Eye (tissue), 1 donor: ENCODE data around the gene CDCA7.
"Not testable (repeated sequence)": the region's sequence is repeated elsewhere in the genome, so short reads cannot be mapped to it uniquely, and the experiment has no call there.

ENCODE experiments used
- DNase-seq: peaks from one replicate; pipeline ENCODE4 v3.0.0-alpha.2; 2015

CDCA7 gene

DNA sequence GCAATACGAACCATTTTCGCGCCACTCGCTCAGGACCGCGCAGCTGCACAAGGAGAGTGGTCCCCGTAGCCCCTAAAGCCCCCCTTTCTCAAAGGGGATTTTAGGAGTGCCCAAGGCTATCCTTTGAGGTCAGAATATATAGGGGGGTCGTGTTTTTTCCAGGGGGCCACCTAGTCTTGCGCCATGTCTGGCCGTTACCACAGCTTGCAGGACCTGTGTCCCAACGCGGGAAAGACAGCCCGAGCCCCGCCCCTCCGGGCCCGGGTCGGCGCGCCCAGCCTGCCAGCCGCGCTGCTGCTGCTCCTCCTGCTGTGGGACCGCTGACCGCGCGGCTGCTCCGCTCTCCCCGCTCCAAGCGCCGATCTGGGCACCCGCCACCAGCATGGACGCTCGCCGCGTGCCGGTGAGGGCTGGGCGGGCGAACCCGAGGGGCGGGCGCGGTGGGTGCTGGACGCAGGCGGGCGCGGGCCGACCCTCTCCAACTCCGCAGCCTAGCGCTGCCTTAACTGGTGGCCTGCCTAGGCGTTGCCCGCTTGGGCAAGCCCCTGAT, at the start of gene CDCA7:
Gene CDCA7, plus strand, starts transcription at position 291 of the 550 bp plus-strand sequence. Its CDS starts 92 bp downstream, at position 383.
- DNase-seq, result peak; percentile 93

DNA sequence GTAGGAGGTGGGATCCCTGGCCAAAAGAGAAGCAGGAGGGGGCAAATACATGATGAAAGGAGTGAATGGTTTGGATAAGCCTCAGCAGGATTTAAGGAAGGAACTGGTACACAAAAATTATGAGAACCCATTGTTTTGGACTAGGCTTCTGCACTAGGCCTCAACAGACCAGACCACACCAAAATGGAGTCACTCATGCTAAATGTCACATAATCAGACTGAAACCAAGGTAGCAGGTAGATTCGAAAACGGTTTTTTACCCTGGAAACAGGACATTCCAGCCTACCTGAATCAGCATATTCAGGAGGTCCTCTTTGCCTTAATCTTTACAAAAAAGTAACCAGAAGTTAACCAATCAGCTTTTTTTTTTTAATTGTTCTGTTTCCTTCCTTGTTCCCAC, 49.4 kb upstream of the CDCA7 start:
- DNase-seq, result no peak

DNA sequence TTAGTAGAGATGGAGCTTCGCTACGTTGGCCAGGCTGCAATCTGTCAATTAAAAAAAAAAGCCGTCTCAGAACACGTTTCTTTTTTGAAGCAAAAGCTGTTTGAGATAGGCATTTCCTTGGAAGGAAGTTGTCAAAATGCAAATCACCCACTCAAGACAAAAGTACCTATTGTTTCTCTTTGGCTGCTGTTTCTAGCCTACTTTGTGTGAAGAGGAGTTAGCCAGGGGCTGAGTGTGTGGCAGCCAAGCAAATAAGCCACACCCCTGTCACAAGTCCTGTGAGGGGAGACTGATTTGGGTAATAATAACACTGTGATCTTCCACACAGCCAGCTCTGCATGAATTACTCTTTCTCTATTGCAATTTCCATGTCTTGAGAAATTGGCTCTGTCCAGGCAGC, 47.4 kb upstream of the CDCA7 start:
- no peak for DNase-seq

DNA sequence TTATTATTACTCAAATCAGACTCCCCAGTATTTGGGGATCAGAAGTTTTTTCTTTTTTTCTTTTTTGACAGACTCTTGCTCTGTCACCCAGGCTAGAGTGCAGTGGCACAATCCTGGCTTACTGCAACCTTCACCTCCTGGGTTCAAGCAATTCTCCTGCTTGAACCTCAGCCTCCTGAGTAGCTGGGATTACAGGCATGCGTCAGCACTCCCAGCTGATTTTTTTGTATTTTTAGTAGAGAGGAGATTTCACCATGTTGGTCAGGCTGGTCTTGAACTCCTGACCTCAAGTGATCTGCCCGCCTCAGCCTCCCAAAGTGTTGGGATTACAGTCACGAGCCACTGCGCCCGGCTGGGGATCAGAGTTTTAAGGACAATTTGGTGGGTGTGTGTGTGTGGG, 45.3 kb upstream of the CDCA7 start:
- DNase-seq, result not testable (repeated sequence)

DNA sequence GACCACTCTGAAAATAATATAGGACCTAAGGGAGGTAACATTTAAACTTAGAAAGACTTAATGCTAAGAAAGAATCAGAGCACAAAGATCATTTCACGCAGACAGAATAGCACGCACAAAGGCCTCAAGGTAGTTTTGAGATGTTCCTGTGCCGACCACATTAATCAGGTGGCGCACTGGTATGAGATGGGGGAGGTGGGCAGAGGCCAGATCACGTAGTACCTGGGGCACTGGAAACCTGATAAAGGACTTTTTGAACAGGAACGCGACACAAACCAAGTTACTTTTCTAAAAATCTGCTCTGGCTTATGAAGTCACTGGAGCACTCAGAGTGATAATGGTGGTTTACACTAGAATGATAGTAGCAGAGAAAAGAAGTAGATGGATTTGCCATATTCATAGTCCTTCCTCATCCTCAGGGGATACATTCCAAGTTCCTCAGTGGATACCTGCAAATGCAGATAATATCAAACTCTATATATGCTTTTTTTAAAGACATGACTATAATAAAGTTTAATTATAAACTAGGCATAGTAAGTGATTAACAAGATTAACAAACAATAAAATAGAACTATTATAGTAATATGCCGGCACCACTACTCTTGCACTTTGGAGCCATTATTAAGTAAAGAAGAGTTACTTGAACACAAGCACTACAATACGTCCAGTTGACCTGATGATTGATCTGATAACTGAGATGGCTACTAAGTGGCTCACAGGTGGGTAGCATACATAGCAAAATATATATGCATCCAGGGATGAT, 42.6 kb upstream of the CDCA7 start:
- DNase-seq, result no peak

DNA sequence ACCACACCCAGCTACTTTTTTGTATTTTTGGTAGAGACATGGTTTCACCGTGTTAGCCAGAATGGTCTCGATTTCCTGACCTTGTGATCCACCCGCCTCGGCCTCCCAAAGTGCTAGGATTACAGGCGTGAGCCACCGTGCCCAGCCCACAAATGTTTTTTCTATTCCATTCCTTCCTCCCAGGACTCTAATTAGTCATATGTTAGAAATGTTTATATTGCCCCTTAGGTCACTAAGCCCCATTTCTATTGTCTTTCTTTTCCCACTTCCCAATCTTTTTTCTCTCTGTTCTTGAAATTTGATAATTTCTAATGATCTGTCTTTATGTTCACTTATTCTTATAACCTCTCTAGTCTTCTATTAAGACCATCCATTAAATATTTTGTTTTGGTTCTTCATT, 31.3 kb upstream of the CDCA7 start:
- DNase-seq, result no peak

DNA sequence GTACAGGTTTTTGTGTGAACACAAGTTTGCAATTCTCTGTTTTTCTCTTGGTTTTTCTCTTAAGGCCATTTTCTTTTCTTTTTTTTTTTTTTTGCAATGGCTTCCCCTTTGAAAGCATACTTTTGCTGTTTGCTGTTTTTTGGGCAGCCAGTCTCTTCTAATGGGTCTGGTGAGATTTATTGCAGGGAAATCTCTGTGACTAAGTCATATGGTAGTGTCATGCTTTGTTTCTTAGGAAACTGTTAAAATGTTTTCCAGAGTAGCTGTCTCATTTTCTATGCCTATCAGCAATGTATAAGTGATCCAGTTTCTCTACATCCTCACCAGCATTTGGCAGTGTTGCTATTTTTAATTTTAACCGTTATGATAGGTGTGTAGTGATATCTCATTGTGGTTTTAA, 27.9 kb upstream of the CDCA7 start:
- no peak for DNase-seq

DNA sequence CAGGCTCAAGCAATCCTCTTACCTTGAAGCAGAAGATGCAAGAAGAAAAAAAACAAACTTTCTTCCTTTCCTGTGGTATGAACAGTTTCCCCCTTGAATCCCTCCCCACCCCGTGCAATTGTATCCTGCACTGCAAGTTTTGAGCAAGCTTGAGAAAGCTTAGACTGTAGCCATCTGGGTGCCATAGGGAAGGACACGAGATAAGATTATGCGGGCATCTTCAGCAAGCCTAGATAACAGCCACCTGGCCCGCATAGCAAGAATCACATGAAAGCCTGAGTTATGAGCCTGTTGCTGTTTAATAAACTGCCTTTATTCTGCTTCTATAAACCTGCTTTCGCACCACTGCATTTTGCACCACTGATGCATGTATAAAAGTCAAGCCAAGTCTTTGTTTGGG, 27.3 kb upstream of the CDCA7 start:
- DNase-seq, result no peak

DNA sequence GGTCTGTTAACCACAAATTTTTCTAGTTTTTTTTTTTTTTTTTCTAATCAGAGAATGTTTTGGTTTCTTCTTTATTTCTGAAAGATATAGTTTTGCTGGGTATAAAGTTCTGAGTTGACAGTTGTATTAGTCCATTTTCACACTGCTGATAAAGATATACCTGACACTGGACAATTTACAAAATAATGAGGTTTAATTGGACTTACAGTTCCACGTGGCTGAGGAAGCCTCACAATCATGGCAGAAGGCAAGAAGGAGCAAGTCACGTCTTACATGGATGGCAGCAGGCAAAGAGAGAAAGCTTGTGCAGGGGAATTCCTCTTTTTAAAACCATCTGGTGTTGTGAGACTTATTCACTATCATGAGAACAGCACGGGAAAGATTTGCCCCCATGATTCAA, 21.7 kb upstream of the CDCA7 start:
- DNase-seq, result not testable (repeated sequence)

DNA sequence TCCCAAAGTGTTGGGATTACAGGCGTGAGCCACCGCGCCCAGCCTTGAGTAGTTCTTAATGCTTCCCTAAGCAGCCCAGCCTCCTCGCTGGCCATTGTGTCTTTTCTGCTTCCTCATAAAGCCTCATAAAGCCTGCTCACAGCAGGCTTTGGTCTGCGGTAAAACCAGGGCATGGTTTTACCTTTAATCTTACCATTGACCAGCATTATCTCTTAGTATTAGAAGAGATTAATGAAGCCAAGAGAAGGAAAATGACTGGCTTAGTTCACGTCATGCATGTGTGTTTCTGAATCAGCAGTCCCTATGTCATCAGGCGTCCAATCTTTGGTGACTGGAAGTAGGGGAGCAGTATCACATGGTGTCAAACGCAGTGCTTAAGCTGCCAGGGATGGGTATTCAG, 14.9 kb upstream of the CDCA7 start:
- no peak for DNase-seq

DNA sequence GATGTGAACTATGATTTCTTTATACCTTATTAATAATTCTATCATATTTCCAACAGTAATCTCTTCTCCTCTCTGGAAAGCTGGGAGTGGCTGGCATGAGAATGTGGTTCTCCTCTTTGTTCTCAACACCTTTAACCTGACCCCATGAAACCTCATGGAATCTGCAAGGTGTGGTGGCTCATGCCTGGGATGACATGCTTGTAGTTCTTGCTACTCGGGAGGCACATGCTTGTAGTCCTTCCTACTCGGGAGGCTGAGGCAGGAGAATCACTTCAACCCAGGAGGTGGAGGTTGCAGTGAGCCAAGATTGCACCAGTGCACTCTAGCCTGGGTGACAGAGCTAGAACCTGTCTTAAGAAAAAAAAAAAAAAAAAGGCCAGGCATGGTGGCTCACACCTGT, 10.8 kb upstream of the CDCA7 start:
- DNase-seq, result no peak

DNA sequence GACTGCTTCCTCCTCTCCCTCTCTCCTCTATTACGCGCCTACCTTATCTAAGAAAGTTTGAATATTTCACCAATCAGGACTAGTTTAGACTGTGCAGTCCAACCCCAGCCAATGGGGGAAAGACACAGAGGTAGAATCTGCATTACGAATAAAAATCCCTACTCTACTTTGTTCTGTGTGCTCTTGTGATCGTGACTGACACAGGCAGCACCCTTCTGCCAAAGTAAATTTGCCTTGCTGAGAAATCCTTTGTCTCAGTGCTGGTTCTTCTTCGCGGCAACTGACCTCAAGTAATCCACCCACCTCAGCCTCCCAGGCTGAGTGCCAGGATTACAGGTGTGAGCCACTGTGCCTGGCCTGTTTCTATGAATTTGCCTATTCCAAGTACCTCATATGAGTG, 8.6 kb upstream of the CDCA7 start:
- DNase-seq, result no peak

DNA sequence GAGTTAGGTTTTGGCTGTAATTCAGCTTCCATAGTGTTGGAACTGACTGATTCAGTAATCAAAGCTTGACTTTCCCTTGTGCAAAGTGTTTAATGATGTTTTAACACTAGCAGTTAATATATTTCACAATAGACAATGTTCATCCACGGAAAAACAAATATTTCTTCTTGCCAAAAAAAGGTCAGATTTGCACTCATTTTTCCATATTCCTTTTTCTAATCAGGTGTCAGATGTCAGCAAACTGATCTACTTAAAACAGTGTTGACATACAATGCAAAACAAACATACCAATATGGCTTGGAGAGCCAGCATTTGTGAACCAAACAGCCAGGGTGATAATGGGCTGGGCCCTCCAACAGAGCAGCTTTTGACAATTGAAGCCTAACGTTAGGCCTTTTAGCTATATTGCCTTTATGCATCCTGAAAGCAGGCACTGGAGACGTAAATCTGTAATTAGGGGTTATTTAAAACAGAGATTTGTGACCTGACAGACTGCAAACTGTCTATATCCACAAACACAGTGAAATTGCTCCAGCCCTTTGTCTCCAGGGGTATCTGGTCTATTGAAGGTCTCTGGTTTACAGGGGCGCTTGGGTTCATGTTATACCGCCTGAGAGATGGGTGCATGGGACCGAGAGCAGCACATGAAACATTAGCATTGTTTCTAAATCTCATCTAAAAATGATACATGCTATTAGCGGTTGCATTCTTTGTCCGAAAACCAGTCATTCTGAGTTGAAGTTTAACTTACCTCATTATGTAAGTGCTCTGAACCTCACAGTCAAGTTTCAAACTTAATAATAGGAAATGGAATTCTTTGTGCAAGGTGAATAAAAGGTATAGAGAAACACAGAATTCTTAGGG, 7.1 kb upstream of the CDCA7 start:
- no peak for DNase-seq

DNA sequence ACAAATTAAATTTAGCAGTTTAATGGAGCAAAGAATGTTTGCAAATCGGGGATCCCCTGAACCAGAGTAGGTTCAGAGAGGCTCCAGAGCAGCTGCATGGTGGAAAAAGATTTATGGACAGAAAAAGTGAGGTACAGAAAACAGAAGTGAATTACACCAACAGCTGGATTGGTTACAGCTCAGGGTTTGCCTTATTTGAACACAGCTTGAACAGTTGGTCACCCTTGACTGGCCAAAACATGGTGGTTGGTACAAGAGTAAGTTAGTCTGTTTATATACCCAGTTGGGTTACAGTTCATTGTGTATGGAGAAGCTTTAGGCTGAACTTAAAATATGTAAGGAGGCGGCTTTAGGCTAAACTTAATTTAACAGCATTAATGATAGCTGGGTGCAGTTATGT, 5.4 kb upstream of the CDCA7 start:
- no peak for DNase-seq

DNA sequence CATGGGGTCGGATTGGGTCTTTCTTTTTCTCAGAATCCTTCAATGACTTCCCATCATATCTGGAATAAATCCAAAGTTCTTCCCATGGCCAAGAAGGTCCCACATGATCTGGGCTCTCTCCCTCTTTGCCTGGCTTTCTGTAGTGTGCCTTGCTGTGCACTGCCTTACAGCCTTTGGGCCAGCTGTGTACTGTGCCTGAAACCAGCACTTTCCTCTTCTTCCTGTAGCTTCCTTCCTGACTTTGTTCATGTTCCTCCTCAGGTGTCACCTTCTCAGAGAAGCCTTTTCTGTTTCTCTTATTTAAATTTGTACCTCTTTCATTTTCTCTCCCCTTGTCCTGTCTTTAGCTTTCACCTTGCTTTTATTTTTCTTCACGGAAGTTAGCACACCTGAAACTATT, 4.3 kb upstream of the CDCA7 start:
- DNase-seq, result no peak

DNA sequence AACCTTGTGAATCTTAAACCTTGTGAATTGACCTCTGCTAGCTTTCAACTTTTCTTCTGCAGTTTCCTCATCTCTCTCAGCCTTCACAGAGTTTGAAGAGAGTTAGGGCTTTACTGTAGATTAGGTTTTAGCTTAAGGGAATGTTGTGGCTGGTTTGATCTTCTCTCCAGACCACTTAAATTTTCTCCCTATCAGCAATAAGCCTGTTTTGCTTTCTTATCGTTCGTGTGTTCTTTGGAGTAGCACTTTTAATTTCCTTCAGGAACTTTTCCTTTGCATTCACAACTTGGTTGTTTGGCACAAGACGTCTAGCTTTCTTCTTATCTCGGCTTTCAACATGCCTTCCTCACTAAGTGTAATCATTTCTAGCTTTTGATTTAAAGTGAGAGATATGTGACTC, 2.8 kb upstream of the CDCA7 start:
- no peak for DNase-seq

DNA sequence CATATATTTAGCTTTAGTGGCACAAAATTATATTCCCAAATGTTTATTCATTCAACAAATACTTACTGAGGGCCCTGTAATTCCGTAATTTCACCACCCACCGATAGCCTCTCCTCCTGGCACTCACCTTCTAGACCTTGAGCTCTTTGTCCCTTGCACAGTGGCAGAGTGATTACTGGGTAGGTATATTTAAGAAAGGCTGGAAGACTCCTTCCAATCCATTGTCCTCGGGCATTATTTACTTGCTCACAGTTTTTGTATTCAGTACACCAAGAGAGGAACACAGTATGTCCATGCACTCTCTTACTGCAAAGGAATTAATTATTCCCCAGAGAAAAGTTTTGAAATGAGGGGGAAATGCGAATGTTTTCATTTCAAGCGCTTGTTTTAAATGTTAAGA, 1.1 kb upstream of the CDCA7 start:
- no peak for DNase-seq

DNA sequence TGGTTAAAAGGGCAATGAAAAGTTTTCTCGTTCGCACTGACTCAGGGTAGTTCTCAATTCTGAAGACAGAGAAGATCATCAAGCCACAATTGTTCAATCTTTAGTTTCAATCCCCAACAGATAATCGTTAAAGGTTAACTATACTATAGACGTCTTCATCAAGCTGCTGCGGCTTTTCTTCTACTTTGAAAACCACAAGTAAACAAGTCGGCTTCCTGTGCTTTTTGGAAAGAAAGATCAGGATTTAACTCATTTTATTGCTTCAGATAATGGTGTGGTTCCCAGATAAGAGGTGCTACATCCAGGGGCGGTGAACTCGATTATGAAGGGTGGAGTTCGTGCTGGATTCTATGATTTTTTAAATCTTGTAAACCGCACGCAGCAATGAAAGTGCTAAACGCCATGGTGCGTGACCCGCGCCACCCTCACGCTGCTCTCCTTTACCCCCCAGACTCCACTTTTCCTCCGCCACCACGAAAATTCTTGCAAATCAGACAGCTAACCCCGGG, 545 bp upstream of the CDCA7 start:
- DNase-seq, result no peak

DNA sequence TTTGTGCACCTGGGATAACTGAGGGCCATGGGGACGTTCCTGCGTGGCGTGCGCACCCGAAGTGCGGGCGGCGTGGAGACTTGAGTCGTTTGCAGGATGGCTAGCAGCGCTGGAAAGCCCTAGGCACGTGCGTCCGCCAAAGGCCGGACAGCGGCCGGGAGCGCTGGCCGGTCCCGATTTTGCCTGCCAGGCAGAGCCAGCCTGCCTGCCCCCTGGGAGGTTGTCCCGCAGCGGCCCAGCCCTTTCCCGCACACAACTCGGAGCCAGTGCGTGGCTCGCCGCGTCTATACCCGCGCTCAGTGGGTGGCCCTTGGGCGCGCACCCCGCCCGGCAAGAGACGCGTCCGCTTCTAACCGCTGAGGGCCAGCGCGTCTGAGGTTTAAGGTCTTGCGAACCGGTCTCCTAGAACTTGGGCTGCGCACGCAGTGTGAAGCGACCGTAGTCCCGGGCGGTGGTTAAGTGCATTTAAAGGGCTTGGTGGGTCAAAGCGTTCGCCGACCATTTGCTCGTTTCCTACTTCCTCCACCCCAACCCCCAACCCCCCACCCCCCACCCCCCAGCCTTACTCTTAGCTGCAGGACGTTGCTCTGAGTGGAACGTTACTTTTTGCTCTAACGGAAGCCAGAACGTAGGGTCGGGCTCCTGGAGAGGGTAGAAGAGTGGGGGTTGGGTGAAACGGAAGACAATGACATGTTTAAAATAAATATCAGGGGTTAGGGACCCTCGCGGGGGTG, 627 bp downstream of the CDCA7 start:
- DNase-seq, result peak; percentile 76

DNA sequence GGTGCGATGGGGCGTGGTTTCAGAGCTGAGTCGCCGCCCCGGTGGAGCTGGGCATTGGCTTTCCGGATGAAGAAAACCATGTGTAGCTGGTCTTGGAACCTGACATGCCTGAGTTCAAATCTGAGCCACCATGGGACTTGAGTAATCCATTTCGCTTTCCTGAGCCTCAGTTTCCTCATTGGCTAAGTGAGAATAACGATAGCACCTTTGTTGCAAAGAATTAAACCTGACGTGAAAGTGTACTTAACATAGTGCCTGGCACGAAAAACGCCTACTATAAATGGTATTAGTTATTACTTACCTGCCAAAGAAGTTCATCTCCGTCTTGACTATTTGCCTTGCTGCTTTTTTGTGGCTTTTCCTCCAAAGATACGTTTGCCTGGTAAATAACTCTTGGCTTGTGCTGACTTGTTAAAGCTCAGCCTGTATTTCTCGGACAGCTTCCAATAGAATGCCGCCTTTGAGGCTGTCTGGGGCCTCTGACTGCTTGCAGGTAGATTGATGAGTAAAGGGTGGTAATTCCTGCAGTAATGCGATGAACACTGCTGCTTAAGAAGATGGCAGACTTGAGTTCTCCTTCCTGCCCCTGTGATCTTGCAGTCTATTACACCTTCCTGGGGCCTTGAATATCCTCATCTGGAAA, 1.3 kb downstream of the CDCA7 start:
- no peak for DNase-seq

DNA sequence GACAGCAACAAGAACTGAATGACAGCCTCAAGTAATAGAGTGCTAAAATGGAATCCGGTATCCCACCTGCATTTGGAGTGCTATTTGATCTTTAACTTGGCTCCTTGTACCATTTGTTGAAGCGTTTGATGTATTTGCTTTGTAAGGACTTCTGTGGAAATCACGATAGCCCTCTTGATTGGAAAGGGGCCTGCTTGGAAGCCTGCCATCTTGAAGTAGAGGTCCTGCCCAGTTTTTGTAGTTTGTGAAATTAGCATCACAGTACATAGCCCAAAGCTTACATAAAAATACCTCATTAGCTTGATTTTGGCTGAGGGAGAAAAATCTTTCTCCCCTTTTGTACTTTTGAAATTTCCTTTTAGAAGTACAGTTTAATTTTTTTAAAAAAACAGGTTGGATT, 2.7 kb downstream of the CDCA7 start:
- no peak for DNase-seq

DNA sequence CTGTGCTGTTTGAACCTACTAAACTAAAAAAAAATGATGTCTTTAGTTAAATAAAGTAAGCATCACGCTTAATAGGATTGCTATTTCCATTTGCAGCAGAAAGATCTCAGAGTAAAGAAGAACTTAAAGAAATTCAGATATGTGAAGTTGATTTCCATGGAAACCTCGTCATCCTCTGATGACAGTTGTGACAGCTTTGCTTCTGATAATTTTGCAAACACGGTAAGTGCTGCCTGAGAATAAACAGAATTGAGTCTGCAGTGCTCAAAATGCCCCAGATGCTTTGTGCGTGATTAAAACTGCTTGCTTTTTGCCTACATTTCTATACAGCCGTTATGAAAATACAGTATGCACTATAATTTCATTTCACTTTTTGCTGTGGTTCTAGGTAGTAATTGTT, 3.9 kb downstream of the CDCA7 start:
- no peak for DNase-seq

DNA sequence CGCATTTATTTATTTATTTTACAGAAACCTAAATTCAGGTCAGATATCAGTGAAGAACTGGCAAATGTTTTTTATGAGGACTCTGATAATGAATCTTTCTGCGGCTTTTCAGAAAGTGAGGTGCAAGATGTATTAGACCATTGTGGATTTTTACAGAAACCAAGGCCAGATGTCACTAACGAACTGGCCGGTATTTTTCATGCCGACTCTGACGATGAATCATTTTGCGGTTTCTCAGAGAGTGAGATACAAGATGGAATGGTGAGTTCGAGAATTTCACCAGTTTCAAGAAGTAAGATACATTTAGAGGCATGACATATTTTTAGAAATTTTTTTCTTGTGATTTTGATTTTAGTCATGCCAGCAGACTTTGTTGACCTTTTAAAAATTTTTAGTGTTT, 4.6 kb downstream of the CDCA7 start:
- no peak for DNase-seq
